ENCODE measurements around the gene TTF1. TPM values are rescaled to one million over a fixed set of nuclear protein-coding genes. Genes with fewer than 3 reads are reported as not detected.

Gene TTF1
- total and polyA plus RNA-seq, 2 of the 13 experiments (the other 11 are each of a cell fraction or from before 2014, with no cell fraction given), result 3.4 to 9.8 TPM

DNA sequence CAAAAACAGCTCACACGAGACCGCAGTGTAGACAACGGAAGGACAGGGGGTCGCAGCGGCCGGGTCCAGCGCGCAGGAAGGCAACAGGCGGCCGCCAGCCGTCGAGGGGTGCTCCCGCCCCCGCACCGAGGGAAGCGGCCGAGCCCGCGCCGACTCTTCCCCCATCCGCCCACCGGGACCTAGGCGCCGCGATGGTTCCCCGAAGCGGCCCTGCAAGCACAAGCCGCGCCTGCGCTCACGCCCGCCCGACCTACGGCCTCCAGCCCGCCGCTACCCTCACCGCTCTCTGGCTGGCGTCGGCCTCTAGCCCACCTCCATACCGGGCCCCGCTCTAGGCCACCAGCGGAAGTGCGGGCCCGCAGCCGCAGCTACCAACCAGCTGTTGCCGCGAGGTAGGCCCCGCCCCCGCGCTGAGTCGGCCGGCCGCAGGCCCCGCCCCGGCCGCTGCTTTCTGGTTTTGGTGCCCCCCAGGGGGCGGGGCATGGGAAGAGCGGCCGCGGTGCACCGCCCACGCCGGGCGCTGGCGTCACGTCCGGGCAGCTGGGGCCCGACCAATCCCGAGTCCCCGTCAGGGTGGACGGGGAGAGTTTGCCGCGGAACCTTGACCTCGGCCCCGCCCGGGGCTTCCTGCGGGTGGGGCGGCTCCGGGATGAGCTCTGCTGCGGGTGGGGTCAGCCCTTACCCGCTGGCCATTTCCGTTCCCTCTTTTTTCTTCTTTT lies 51.8 kb downstream of the TTF1 start, which contains the start of gene SETX (continued):
- TF ChIP-seq, protein P1, sequence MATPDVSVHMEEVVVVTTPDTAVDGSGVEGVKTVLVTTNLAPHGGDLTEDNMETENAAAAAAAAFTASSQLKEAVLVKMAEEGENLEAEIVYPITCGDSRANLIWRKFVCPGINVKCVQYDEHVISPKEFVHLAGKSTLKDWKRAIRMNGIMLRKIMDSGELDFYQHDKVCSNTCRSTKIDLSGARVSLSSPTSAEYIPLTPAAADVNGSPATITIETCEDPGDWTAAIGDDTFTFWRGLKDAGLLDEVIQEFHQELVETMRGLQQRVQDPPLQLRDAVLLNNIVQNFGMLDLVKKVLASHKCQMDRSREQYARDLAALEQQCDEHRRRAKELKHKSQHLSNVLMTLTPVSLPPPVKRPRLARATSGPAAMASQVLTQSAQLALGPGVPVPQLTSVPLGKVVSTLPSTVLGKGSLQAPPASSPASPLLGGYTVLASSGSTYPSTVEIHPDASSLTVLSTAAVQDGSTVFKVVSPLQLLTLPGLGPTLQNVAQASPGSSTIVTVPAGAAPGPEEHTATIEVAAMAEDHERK (CRISPR knock-in tag; IDR thresholded peaks at IDR 0.05; ENCODE audit: low read depth), result no peak
- TF ChIP-seq NR2F1 (CRISPR knock-in tag; IDR thresholded peaks at IDR 0.05), result peak; percentile 63 to 91; a peak in 3 of 4 replicates
- TF ChIP-seq IKZF4 (CRISPR knock-in tag; IDR thresholded peaks at IDR 0.05; ENCODE audit: borderline replicate concordance, low read depth, not compliant biosample characterization), result no peak
- TF ChIP-seq ZNF224 (CRISPR knock-in tag; IDR thresholded peaks at IDR 0.05), result 0 out of 2 replicates have a peak, but pooled peaks have one; percentile 47
- TF ChIP-seq, protein P2, sequence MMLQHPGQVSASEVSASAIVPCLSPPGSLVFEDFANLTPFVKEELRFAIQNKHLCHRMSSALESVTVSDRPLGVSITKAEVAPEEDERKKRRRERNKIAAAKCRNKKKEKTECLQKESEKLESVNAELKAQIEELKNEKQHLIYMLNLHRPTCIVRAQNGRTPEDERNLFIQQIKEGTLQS (CRISPR knock-in tag; IDR thresholded peaks at IDR 0.05), result no peak
- TF ChIP-seq THAP11 (CRISPR knock-in tag; IDR thresholded peaks at IDR 0.05), result peak; percentile 88
- no peak for TF ChIP-seq IRX3 (CRISPR knock-in tag; IDR thresholded peaks at IDR 0.05; ENCODE audit: borderline replicate concordance, low read depth)
- no peak for TF ChIP-seq MEIS2 (CRISPR knock-in tag; IDR thresholded peaks at IDR 0.05)
- TF ChIP-seq ZNF543 (CRISPR knock-in tag; IDR thresholded peaks at IDR 0.05), result no peak
- peak; percentile 63; the same call in 1 of the 2 replicates for TF ChIP-seq SIN3A (IDR thresholded peaks at IDR 0.05; ENCODE audit: borderline replicate concordance, low read depth, low read length)
- TF ChIP-seq ZNF235 (CRISPR knock-in tag; IDR thresholded peaks at IDR 0.05; ENCODE audit: borderline replicate concordance), result peak; percentile 69; the same call in 1 of the 2 replicates
- TF ChIP-seq HCFC1 (IDR thresholded peaks at IDR 0.05; ENCODE audit: low read depth, low read length), result peak; percentile 28; the same call in 1 of the 2 replicates
- TF ChIP-seq, protein P3, sequence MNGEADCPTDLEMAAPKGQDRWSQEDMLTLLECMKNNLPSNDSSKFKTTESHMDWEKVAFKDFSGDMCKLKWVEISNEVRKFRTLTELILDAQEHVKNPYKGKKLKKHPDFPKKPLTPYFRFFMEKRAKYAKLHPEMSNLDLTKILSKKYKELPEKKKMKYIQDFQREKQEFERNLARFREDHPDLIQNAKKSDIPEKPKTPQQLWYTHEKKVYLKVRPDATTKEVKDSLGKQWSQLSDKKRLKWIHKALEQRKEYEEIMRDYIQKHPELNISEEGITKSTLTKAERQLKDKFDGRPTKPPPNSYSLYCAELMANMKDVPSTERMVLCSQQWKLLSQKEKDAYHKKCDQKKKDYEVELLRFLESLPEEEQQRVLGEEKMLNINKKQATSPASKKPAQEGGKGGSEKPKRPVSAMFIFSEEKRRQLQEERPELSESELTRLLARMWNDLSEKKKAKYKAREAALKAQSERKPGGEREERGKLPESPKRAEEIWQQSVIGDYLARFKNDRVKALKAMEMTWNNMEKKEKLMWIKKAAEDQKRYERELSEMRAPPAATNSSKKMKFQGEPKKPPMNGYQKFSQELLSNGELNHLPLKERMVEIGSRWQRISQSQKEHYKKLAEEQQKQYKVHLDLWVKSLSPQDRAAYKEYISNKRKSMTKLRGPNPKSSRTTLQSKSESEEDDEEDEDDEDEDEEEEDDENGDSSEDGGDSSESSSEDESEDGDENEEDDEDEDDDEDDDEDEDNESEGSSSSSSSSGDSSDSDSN (CRISPR knock-in tag; IDR thresholded peaks at IDR 0.05), result peak; percentile 77; the same call in 1 of the 2 replicates
- TF ChIP-seq REPIN1 (CRISPR knock-in tag; IDR thresholded peaks at IDR 0.05; ENCODE audit: borderline replicate concordance, low read depth), result peak; percentile 37; the same call in 1 of the 2 replicates
- no peak for TF ChIP-seq SYNCRIP (IDR thresholded peaks at IDR 0.05; ENCODE audit: insufficient read depth, low read depth, low read length)
- TF ChIP-seq ASH2L (IDR thresholded peaks at IDR 0.05; ENCODE audit: insufficient read length, low read depth, low read length), result peak; percentile 78
- peak; percentile 44; the same call in 1 of the 2 replicates for TF ChIP-seq RAD21 (CRISPR knock-in tag; IDR thresholded peaks at IDR 0.05)
- TF ChIP-seq KLF6 (CRISPR knock-in tag; IDR thresholded peaks at IDR 0.05), result peak; percentile 74
- TF ChIP-seq, protein P4, sequence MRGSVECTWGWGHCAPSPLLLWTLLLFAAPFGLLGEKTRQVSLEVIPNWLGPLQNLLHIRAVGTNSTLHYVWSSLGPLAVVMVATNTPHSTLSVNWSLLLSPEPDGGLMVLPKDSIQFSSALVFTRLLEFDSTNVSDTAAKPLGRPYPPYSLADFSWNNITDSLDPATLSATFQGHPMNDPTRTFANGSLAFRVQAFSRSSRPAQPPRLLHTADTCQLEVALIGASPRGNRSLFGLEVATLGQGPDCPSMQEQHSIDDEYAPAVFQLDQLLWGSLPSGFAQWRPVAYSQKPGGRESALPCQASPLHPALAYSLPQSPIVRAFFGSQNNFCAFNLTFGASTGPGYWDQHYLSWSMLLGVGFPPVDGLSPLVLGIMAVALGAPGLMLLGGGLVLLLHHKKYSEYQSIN (CRISPR knock-in tag; IDR thresholded peaks at IDR 0.05; ENCODE audit: borderline replicate concordance), result no peak
- TF ChIP-seq NR2F2 (IDR thresholded peaks at IDR 0.05; ENCODE audit: borderline replicate concordance, low read depth), result 0 out of 2 replicates have a peak, but pooled peaks have one; percentile 55
- no peak for TF ChIP-seq SMYD3 (CRISPR knock-in tag; IDR thresholded peaks at IDR 0.05)

Data from HepG2 (cell line).